Frontal cortex (tissue), 4 donors: ENCODE data around the gene TMA7B. TPM values are rescaled to one million over a fixed set of nuclear protein-coding genes. Genes with fewer than 3 reads are reported as not detected.
"Not testable (repeated sequence)": the region's sequence is repeated elsewhere in the genome, so short reads cannot be mapped to it uniquely, and the experiment has no call there.

ENCODE experiments used
- DNase-seq, 2 donors: peaks; one replicate each; pipeline ENCODE4 v3.0.0; 2012; ENCODE audit warnings: low spot score in 2 of 2
- FAIRE-seq: peaks from 2 replicates; lab custom pipeline; 2012; peaks lifted over from hg19 to GRCh38; lab: Jason Lieb, UNC
- total RNA-seq: library from RNA; depleted of rRNA; stranded (reverse); fragments of >200 nt; gene quantifications from one replicate; pipeline ENCODE4 v1.2.3, GENCODE V29; 2014
- donor health status: control.
- donor health status: control.
- donor health status: control.

Gene TMA7B
- total RNA-seq, 1 donor from 2014 or later, result not detected

GRCh38 chr22:39949964-39950737 lies 10.0 kb upstream of the TMA7B start:
- DNase-seq, result no peak
- FAIRE-seq, result no peak

DNA sequence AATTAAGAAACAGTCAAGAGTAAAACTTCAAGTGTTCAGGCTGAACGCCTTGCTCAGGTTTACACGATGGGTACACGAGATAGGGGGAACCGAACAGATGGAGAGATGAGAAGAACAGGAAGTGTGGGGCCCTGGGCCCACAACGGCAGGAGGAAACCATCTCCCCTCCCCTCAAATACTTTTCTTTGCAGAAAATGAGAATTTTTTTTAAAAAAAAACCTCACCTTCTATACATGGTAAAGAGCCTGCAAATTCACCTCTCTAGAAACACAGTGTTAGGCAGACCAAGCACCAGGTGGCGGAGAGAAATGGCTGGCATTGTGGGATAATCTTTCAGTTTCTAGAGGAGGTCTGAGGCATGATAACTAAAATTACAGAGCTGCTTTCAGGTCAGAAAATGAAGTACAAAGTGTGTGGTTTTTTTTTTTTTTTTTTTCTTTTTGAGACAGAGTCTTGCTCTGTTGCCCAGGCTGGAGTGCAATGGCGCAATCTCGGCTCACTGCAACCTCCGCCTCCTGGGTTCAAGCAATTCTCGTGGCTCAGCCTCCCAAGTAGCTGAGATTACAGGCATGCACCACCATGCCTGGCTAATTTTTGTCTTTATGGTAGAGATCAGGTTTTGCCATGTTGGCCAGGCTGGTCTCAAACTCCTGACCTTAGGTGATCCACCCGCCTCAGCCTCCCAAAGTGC lies 8.4 kb upstream of the TMA7B start:
- not testable (repeated sequence) for DNase-seq, FAIRE-seq

DNA sequence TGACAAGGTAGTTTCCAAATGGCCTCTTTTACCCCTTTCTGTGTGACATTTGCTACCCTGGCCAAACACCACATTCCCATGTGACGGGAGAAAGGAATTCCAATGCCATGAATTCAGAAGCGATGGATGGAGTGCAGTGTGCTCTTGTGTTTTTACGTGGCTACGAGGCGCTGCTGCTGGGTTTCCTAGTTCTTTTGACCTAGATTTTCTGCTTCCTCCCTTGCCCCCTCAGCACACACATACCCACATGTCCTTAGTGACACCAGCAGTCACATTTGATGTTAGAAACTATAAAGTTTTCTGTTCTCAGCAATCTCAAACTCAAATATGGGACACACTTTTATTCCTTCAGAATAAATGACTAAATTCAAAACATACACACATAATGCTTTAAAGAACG lies 7.8 kb upstream of the TMA7B start:
- FAIRE-seq (no peak), DNase-seq (no peak)

GRCh38 chr22:39953101-39953500 lies 7.1 kb upstream of the TMA7B start:
- DNase-seq (no peak), FAIRE-seq (no peak)

- DNase-seq, result no peak
- FAIRE-seq, result no peak
Measured at GRCh38 chr22:39954584-39955055, 5.6 kb upstream of the TMA7B start.

- no peak for FAIRE-seq
- no peak for DNase-seq
Measured at GRCh38 chr22:39955675-39956074, 4.5 kb upstream of the TMA7B start.

DNA sequence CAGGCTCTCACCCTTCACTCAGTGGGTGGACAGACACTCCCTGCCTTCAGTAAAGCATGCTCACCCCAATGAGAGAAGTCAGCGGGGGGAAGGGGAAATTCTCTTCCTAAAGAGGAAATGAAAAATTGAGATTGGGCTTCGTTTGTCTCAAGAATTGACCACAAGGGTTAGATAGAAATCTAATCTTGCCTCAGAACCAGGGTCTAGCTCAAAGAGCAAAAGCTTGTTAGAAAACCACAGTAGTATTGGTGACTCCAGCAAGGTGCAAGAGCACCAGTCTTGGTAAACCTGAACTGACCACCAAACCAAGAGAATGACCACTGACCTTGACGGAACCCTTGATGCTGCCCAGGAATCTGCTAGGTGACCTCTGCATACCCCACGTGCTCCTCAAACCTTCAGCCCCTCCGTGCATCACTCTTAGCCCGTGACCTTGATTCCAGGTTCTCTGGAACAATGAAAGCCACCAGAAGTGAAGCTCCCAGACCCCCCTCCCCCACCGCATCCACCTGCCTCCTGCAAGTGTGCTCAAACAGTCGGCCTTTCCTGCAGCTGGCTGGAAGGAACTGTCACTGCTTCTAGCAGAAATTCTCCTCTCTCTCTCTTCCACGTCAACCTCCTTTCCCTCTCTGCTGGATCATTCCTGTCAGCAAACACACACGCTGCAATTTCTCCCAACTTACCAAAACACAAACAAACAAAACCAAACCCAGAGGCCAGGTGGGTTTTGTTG lies 3.1 kb upstream of the TMA7B start:
- DNase-seq, result no peak
- no peak for FAIRE-seq

GRCh38 chr22:39958009-39958711 lies 2.0 kb upstream of the TMA7B start:
- DNase-seq, result no peak
- no peak for FAIRE-seq

GRCh38 chr22:39958949-39959639 lies 1.1 kb upstream of the TMA7B start:
- FAIRE-seq (no peak), DNase-seq (no peak)

- FAIRE-seq, result no peak
- DNase-seq, result no peak
Measured at GRCh38 chr22:39960791-39961746, 872 bp downstream of the TMA7B start.

DNA sequence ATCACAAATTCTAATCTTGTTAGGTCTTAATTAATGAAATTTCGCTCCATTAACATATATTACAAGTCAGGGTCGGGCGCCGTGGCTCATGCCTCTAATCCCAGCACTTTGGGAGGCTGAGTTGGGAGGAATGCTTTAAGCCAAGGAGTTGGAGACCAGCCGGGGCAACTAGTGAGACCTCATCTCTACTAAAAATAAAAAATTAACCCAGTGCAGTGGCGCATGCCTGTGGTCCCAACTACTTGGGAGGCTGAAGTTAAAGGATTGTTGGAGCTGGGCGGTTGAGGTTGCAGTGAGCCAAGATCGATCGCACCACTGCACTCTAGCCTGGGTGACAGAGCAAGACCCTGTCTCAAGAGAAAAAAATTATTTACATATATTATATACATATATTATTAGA lies 1.9 kb downstream of the TMA7B start:
- DNase-seq (no peak), FAIRE-seq (no peak)

DNA sequence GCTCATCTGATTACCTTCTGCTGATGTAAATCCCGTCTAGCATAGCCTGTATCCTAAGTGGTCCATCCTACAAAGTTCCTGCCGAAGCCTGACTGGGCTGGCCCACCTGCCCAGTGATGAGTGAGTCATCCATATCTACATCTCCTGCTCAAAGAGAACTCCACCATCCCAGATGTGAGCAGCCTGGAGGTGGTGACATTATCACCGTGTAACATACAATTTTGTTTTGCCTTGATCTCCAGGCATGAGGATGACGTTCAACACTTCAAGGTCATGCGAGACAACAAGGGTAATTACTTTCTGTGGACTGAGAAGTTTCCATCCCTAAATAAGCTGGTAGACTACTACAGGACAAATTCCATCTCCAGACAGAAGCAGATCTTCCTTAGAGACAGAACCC lies 5.6 kb downstream of the TMA7B start:
- FAIRE-seq, result no peak
- DNase-seq, result no peak

DNA sequence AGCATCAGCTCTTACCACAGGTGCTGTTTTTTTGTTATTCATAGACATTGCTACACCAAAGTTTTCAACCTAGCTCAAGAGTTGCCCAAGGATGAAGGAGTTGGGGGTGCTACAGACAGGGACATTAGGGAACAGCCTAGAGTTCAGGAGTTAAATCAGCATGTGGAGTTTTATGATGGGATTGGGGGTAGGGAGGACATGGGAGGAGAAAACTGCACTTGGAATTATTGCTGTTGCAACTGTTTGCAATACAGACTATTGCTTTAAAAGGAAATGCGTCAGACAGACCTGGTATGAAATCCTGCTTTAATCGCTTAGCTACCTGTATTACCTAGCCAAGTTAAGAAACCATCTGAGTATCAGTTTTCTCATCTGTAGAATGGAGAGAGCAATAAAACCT lies 6.3 kb downstream of the TMA7B start:
- DNase-seq (no peak), FAIRE-seq (no peak)

DNA sequence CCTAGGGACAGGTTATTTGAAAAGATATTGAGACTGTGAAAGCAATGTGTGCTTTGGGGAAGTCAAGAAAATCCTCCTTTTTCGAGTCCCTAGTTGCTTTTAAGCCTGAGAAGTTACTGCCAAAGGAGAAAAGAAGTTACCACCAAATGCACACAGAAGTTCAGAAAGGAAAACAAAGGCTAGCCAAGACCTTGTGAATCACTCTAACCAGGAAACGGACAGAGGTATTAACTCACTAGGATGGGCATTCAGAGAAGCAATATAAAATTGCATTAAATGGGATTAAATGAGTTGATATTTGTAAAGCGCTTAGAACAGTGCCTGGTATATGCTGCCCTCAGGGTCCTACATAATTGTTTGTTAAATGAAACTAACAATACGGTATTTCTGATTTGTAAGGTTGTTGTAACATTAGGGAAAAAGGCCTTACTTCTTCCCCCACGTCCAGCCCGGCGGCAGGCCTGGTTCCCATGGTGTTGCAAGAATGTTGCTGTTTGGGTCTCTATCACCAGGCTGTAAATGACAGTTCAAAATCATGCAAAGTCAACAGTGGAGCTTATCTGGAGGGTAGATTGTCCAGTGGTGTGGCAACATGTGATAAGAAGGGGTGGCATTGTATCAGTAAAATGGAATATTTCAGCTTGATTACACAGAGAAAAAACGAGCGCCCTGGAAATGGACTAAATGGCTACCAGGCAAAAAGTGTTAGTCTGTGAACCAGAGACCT lies 7.1 kb downstream of the TMA7B start:
- FAIRE-seq (no peak), DNase-seq (no peak)

- DNase-seq, result no peak
- no peak for FAIRE-seq
Measured at GRCh38 chr22:39967996-39968972, 8.1 kb downstream of the TMA7B start.

GRCh38 chr22:39970742-39971141 lies 10.5 kb downstream of the TMA7B start:
- FAIRE-seq (no peak), DNase-seq (no peak)

- DNase-seq (no peak), FAIRE-seq (no peak)
Measured at GRCh38 chr22:39972641-39973040, 12.4 kb downstream of the TMA7B start.
